Measurements from ENCODE around the gene SPTA1.

Gene SPTA1

DNA sequence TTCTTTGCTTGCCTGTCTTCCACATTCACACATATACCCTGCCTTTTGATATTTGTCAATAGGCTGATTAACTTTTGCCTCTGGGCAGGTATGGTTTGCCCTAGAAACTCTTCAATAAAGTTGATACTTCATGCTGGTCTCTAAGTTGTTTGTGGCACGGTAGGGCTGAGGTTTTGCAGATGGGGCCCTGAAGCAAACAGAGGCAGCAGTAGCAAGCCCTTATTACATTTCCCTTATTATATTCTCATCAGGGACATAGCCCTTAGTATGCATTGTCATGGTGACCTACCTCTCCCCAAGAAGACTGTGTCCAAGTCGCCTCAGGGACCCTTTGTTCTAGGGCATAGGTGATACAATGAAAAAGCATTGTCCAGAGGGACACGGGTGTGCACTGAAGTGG, 116.0 kb downstream of the SPTA1 start, which contains the start of gene OR6P1:
Gene OR6P1 (minus strand): TSS at position 101 of the 400 bp plus-strand sequence. CDS start 6,976 bp downstream, outside the sequence.
- no peak for DNase-seq (ENCODE audit: low read depth)

DNA sequence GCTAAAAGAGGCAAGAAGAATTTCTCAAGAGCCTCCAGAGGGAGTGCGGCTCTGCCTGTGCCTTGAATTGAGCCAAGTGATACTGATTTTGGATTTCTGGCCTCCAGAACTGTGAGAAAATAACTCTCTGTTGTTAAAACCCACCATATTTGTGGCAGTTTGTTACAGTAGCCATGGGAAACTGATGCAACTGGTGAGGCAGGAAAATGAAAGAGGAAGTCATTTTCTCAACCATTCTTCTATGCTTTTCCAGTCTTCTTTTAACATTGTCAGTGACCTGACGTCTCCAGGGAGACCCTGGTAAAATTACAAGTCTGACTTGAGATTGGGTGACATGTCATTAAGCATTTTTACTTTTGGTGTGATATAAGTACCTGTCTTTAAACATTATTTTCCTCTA, 121.9 kb downstream of the SPTA1 start:
- no peak for DNase-seq (ENCODE audit: low read depth)

DNA sequence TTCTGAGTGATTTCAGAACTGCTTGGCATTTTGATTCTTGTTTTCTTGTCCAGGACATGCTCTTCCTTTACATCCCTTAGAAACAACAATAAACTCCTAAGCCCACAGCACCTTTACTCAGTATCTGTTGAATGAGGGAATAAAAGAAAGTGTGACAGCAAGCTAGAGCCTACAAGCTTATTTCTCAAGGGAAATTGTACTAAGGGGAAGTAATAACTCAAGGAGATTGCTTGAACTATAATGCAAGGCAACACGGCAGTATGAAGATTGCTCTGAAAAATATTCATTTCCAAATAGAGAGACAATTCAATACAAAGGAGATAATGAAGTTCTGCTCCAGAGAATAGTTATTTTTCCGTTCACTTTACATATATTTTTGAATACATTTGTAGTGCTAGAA, 122.7 kb downstream of the SPTA1 start:
- DNase-seq (ENCODE audit: low read depth) = no peak

Data from T follicular helper cell (primary cell).